SHP77 (cell line): ENCODE data around the gene TES.

Experiments
- DNase-seq, 2 experiments: peaks; one replicate each; lab custom pipeline; 2025; lab: John Stamatoyannopoulos, UW

Gene TES

DNA sequence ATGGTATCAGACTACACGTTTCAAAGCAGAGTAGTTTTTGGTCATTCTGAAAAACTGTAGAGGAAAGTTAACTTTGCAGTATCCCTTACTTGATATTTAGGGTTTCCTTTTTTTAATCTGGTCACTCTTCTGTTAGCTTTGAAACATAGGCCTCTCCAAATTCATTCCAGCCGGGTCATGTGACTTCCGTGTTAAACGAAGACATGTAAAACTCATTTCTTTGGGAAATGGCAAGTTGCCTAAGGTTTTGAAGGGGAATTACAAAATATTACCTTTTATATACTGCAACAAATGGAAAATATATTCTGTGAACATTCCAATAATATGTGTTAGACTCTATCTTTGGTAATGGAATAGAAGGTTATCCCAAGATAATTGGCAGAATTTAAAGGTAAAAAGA, 9.5 kb downstream of the TES start:
- DNase-seq = no peak

DNA sequence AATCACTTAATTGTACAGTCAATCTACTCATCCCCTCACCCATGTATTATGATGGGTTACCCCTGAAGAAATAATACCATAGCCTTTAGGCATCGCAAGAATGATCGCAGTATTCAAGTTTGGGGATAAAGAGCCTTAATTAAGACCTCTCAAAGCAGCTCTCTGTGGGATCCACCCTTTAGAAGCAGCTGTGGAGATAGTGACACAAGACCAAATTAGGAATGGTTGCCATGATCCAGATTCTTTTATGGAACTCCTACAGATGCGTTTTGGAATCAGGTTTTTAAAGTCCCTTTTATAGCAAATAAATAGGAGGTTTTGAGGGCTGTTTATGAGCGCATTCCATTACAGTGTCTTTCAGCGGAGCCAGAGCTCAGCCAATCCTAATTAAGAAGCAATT, 12.2 kb downstream of the TES start:
- no peak for DNase-seq

DNA sequence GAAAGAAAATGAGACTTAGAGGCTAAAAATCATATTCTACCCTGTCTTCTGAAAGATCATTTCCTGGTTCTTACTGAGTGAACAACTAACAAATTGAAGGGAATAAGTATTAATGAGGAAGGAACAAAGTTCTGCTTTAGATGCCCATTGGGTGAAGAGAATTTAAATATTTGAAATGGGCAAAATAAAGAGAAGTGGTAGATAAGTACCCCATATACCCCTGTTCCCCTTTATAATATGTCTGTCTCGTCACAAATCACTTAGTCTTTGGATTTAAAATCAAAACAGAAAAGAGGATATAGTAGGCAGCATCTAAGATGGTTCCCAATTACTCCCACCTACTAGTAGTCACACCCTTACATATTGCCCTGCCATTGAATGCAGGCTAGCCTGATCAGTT, 13.2 kb downstream of the TES start:
- DNase-seq = no peak

DNA sequence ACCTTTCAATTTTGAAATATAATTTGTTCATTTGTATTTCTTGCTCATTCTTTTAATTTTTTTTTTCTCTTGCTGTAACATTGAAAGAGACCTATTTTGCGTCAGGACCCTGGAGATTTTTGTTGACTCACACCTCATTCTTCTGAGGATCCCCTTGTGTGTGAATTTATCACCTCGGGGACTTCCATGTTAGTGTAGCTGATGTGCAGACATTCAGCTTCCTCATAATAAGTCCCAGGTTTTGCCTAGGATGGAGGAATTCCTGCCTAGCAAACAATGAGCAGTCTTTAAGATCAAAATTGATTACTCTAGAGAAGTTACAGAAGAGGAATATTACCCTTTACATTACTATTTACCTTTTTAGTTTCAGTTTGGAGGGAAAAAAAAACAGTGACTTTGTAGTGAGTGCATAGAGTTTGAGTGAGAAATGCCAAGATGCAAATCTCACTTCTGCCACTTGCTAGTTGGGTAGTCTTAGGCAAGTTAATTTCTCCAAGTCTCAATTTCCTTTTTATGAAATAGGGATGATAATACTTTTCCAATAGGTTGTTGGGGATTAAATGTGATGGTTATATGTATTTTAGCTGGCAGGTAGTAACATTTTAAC, 14.3 kb downstream of the TES start:
- no peak for DNase-seq

DNA sequence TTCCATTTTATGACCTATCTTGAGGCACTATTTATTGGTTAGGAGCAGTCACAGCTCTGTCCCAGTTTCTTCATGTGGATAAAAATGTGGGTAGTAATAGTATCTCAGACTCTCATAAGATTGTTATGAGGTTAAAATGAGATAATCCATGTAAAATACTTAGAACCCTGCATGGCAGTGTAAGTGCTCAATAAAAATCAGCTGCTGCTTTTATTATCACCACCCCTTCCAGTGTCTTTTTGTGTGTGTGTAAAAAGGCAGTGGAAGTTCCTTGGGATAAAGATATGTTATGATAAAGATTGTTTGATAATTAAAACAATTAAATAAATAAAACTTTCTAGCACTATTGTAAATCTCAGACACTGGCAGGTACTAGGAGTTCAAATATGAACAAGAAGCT, 15.5 kb downstream of the TES start:
- DNase-seq = no peak

DNA sequence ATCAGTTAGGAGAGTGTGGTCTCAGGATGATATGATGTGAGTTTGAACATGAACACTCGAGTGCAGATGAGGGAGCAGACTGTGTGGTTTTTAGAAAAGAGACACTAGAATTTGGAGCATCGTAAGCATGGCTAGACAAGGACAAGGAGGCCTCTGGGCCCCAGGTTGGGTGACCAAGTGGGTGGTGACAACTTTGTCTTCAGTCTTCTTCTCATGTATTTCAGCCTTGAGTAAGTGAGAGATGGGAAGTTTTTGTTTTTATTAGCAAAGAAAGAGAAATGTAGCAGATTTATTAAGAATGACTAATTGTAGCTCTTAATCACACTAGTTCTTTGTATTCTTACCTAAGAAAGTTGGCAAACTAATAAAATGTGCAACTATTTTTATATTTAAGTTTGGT, 16.3 kb downstream of the TES start:
- no peak for DNase-seq

DNA sequence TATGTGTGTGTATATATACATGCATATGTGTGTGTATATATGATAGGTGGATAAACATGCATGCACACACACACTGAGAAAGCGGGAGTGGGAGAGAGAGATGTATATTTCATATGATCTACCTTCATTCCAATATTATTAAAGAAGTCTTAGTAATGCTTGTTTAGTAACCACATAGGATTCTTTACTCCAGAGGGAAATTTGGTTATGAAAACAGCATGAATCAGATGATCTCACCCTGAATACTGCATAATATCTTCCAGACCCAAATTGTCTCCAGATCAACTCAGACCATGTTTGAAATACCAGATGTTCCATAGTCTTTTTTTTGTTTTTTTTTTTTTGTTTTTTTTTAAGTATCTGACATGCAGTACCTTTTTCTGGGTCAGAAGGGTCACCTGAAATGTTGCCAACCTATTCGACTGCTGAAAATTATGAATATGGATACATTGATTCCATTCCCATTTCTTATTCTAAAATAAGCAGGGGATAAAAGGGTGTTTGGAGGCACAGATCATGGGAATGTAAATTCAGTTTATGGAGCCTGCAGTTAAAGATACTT, 17.4 kb downstream of the TES start:
- no peak for DNase-seq

DNA sequence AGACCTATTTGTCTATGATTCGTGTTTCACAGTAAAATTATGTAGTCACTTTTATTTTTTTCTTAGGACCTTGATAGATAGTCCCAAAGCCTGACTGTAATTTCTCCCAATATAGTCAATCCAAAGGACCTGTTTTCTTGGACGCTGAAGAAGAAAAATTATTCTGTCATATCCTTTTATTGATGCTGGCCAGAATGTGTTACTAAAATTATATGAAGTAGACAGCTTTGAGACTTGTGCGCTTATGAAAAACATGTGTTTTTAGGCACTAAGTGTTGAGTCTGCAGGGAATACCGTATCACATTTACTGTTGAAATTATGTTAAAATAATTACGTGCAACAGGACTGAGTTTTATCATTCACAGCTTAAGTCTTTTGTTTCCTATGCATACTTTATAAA, 17.9 kb downstream of the TES start:
- DNase-seq = no peak

DNA sequence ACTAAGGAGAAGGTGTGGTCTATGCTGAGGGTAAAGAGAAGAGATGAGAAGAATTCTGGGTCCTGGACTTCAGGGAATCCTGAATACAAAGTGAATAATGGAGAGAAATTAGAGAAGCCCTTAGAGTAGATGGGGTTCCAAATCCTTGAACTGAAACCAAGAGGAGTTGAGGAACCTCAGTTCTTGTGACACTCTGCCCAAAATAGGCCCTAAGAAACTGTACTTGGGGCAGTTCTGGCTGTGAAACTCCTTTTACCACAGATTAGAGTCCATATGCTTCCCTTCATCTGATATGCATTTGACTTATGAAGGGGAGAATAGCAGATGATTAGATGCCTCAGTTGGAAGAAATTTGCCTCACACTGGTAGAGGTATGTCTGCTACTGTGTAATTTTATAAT, 19.0 kb downstream of the TES start:
- DNase-seq = no peak

DNA sequence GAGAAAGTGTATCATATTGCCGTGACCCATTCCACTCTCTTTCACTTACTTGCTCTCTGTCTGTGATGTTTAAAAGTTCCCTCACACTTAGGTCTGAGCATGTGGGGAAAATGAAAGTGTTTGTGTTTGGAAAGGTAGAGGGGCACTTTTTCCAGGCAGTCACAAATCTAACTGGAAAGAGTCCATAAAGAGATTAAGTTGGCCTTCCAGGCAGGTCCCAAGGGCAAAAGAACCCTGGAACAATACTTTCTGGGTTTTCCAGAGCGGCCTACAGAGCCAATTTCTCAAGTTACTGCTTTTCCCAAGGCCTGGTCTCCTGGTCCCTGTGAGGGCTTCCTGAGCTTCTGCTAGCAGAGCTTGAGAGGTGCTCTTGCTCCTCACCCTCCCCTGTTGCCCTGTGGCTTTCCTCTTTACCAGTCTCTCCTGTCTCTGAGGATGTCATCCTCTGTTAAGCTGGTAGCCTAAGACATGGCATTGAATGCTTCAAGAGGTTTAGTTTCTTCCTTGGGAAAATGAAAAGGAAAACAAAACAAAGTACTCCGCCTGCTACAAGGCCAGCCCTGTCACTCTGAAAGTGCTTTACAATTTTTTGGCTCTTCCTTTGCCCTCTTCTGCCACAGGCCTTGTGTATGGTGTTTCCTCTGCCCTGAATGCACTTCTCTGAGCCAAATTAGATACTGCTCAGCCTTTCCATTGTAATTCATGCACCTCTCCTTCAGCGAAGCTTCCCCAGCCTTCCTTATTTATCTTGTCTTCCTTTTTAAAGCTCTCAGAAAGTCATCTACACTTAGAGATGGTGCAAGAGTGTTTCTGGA, 20.1 kb downstream of the TES start:
- DNase-seq = no peak

DNA sequence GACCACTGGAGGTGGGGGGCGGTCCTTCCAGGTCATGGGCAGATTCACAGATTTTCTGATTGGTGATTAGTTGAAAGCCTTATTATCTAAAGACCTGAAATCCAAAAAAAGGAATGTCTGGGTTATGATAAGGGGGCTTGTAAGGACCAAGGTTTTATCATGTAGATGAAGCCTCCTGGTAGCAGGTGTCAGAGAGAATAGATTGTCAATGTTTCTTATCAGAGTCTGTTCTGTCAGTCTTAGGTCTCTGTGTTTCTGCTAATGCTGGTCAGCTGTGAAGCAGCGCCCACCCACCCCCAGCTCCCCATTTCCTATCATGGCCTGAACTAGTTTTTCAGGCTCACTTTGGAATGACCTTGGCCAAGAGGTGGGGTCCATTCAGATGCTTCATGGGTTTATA, 21.2 kb downstream of the TES start:
- DNase-seq = no peak

DNA sequence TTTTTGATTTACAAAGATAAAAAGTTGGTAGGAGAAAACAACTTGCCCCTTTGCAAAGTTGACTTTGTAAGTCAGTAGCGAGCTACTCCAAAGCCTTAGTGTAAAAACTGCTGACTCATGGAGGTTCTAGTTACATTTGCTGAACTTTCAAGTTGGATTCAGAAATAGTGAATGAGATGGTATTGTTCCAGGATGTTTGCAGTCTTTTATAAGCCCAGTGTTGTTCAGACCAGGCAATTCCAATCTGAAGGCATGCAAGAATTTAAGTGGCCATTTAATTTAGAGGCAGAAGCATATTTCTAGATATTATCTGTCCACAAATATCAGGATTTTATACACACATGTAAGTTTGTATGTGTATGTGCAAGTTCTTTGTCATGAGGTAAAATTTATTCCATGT, 21.6 kb downstream of the TES start:
- DNase-seq = no peak

DNA sequence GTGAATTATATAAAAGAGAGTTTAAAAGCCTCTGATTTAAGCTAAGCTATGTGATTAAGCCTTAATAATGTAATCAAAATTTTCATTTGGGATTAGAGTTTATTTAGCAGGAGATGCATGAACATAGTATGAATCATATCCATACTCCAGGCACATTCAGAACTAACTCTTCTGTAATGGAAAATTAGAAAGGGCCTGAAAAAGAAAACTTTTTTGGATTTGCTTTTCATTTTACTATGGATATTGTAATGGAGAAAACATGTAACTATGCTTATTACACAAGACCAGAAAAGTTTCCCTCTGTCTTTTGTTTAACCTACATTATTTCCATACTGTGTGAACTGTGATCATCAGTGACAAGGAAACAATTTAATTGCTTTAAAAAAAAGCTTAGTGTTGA, 22.0 kb downstream of the TES start:
- no peak for DNase-seq

DNA sequence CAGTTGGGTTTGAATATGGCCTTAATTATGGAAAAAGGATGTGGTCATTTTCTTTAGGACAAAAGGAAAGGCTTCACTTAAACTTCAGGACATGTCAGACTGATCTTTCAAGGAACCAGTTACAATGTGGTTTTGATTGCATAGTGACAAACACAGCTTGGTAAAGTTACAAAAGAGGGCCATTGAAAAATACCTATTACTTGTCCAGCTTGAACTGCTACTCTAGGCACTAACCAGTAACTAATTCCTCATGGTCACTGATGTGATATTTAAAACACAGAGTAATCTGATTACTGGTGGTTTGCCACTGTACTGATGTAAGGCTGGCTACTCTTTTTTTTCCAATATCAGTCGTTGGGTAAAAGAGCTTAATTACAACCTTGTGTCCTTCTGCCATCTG, 22.6 kb downstream of the TES start:
- no peak for DNase-seq

DNA sequence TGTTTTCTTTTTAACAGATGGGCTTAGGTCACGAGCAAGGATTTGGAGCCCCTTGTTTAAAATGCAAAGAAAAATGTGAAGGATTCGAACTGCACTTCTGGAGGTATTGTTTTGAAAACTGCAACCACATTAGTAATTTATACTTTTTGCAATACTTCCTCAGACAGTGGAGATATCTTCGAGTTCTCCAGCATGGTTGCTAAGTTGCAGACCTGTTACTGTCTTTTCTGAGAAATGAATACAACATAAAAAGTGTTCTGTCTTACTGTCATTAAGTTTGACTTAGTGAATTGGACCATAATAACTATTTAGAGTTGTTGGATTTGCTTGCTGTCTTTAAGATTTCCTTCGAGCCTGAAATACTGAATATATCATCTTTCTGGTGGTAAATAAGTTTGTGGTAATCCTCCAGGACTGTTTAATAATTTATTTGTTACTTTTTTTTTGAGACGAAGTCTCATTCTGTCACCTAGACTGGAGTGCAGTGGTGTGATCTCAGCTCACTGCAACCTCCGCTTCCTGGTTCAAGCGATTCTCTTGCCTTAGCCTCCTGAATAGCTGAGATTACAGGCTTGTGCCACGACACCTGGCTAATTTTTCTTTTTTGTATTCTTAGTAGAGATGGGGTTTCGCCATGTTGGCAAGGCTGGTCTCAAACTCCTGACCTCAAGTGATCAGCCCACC, 24.3 kb downstream of the TES start:
- DNase-seq = no peak

DNA sequence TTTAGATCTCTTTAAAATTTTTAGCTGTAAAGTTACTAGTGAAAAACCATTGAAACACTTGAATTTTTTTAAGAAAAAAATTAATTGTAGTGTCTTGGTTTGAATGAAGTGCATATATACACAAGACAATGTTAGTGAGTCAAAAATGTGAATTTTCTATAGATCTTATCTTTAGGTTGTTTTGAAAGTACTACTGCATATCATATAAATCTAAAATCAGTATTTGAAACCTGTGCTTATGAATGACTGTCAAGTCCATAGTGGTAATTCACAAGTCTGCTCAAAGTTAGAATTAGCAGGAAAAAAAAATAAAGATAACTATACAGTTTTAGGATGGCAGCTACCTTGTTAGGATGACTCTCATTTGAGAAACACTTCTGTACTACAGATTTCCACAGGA, 25.0 kb downstream of the TES start:
- DNase-seq = no peak

DNA sequence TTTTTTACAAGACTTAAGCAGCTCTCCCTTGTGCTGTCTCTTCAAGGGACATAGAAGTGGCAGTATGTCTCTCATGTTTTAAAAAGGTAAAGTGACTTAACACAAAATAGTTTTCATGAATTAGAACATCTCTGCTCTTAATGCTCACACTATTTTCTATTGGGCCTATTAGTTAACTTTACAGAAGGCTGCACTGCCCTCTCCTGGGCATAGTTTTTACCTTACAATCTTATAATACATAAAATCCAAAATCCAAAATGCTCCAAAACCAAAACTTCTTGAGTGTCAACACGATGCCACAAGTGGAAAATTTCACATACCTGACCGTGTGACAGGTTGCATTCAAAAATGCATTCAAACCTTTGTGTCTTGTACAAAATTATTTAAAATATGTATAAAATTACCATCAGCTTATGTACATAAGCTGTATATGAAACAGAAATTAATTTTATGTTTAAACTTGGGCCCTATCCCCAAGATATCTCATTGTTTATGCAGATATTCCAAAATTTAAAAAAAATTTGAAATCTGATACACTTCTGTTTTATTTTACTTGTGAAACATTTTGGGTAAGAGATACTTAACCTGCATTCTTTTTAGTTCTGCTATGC, 25.8 kb downstream of the TES start:
- peak in 1 of 2 experiments; percentile 7 for DNase-seq

DNA sequence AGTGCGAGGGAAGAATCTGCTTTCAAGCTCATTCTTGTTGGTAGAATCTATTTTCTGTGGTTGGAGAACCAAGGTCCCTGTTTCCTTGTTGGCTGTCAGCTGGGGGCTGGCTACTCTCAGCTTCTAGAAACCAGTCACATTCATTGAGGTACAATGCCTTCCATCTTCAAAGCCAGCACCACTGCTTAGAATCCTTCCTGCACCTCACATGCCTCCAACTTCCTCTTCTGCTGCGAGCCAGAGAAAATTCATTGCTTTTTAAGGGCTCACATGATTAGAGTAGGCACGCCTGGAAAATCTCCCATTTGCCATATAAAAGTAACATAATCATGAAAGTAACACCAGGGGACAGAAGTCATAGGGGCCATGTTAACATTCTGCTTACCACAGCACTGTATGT, 28.7 kb downstream of the TES start:
- no peak for DNase-seq

DNA sequence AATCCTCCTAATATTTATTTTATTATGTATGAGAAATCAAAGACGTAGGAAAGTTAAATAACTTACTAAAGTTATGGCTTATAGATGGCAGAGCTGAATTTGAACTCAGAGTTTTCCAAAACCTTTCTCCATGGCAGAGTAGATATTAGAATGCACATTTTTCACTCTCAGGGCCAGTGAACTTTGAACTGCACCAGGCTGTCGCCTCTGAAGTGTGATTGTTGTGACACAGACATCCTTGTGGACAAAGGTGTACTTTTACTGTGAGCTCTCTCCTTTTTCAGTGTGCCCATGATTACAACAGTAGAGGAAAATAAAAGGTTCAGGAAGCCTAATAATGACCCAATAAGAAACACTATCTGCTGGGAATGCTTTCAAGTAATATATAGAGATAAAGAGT, 29.1 kb downstream of the TES start:
- no peak for DNase-seq

DNA sequence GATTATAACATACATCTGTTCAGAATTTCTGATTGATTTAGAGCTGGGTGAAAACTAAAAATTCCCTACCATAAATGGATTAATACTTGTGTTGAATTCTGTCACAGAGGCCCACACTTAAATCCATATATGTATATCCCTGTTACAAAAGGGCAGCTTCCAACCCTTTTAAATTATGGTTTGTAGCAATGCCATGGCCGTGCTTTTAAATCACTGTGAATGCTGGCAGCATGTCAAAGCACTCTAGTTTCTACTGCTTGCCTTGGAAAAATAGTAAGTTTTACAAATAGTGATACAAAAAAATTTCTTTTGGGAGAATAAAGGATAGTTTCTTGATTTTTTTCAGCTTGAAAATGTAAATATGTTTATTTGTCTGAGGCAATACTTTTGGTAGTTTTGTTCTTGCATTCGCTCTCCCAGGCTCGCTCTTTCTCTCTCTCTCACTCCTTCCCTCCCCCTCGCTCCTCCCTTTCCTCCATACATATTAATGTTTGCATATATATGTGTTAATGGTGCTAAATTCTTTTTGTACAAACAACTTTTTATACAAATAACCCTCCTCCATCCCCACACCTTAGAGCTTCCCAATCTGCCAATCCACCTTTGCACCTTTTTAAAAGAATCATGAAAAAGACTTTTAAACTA, 29.8 kb downstream of the TES start:
- no peak for DNase-seq

DNA sequence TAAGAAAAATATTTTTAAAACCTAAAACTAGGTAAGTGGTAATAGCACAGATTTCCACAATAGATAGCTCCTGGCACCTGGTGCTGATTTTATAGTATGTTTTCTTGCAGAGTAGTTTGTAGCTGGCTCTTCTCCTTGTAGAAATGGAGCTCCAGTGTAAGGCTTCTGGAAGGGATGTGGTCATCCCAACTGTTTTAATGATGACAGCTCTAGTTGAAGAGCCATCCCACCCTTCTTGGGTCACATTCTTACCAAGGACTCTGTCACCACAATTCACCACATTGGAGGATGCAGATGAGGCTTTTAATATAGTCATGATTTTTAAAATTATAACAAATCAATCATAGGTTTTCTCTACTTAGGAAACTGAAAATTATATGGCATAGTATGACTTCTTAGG, 31.0 kb downstream of the TES start:
- DNase-seq = no peak

DNA sequence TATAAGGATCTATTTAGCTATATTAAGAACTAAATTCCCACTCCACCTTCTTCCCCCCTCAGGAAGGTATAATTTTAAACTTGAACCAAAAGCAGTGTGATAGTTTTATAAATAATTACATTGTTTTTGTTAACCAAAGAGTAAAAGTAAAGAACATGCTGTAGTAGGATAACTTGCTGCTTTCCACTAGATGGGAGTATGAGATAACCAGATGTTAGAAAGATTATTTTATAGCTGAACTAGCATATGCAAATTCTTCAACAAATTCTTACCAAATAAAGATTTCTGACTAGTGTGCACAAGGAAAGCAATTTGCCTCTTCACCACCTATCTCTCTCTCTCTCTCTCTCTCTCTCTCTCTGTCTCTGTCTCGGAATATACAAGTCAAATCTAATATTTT, 31.8 kb downstream of the TES start:
- DNase-seq = no peak
